ENCODE data around the gene SLC35A3.

Gene SLC35A3

GRCh38 chr1:100027212-100027611 lies 57.4 kb downstream of the SLC35A3 start:
- no peak for TF ChIP-seq CTCF (IDR thresholded peaks at IDR 0.05)

- no peak for TF ChIP-seq CTCF (IDR thresholded peaks at IDR 0.05)
Observed at GRCh38 chr1:100028765-100029164, 59.0 kb downstream of the SLC35A3 start.

GRCh38 chr1:100034470-100034869 lies 64.7 kb downstream of the SLC35A3 start:
- TF ChIP-seq CTCF (IDR thresholded peaks at IDR 0.05) = peak; percentile 58

GRCh38 chr1:100035214-100035613 lies 65.4 kb downstream of the SLC35A3 start:
- no peak for TF ChIP-seq CTCF (IDR thresholded peaks at IDR 0.05)

- TF ChIP-seq CTCF (IDR thresholded peaks at IDR 0.05) = no peak
Observed at GRCh38 chr1:100036718-100037655, 67.2 kb downstream of the SLC35A3 start.

- TF ChIP-seq CTCF (IDR thresholded peaks at IDR 0.05) = no peak
Observed at GRCh38 chr1:100037656-100037926, 67.8 kb downstream of the SLC35A3 start.

- TF ChIP-seq CTCF (IDR thresholded peaks at IDR 0.05) = no peak
Observed at GRCh38 chr1:100037927-100038659, 68.3 kb downstream of the SLC35A3 start.
